Sigmoid colon (tissue), 7 donors: Measurements from ENCODE around the gene TNFSF4. TPM values are rescaled to one million over a fixed set of nuclear protein-coding genes. Genes with fewer than 3 reads are reported as not detected.

Experiments used
- DNase-seq: peaks from one replicate; pipeline ENCODE4 v3.0.0-alpha.2; 2019
- H3K27ac ChIP-seq, 4 donors: fragments of 200-600 bp; sonication (generic); one replicate each; pipeline ENCODE4 v1.5.1; 2016 to 2019; ENCODE audit warnings: mild to moderate bottlenecking in 1 of 4
- H3K27me3 ChIP-seq, 3 donors: fragments of 200-600 bp; sonication (generic); one replicate each; pipeline ENCODE4 v1.5.1; 2019; ENCODE audit warnings: mild to moderate bottlenecking in 1 of 3
- H3K36me3 ChIP-seq, 4 donors: fragments of 200-600 bp; sonication (generic); one replicate each; pipeline ENCODE4 v1.5.1; 2016 to 2019
- H3K4me1 ChIP-seq, 4 donors: fragments of 200-600 bp; sonication (generic); one replicate each; pipeline ENCODE4 v1.5.1; 2017 to 2019
- H3K4me3 ChIP-seq, 4 donors: fragments of 200-600 bp; sonication (generic); one replicate each; pipeline ENCODE4 v1.5.1; 2017 to 2019; ENCODE audit warnings: mild to moderate bottlenecking in 2 of 4, moderate library complexity in 1 of 4
- H3K9me3 ChIP-seq, 4 donors: fragments of 200-600 bp in 3 of 4; sonication (generic) in 3 of 4; one replicate each; pipeline versions ENCODE4 v1.5.1 to v1.6.1; 2013 to 2019
- EP300 ChIP-seq, 4 donors: sonication (generic); formaldehyde crosslinking; IDR thresholded peaks; one replicate each; pipeline ENCODE4 v1.6.1; 2017; ENCODE audit warnings: antibody characterized with exemption in 4 of 4
- POLR2A ChIP-seq, 2 donors: fragments of 450-650 bp; IDR thresholded peaks; one replicate each; pipeline ENCODE4 v1.6.1; 2016; ENCODE audit warnings: antibody characterized with exemption in 2 of 2, mild to moderate bottlenecking in 2 of 2, moderate library complexity in 2 of 2
- POLR2AphosphoS5 ChIP-seq, 4 donors: sonication (generic); formaldehyde crosslinking; IDR thresholded peaks; one replicate each; pipeline ENCODE4 v1.6.1; 2017; ENCODE audit warnings: antibody characterized with exemption in 4 of 4
- WGBS, 2 donors: extraction: QIAGEN DNeasy Blood & Tissue Kit; methylation state at CpG; one replicate each; pipeline ENCODE4 v1.1.7; 2013; 5-methylcytosine and 5-hydroxymethylcytosine counted together
- intact Hi-C: fragments of 100-400 bp; cut with DNase I; formaldehyde crosslinking; loops from one replicate; pipeline ENCODE4 v1.15.1; 2023
- polyA plus RNA-seq, 3 donors: library from polyadenylated mRNA; stranded (reverse); fragments of 200-250 nt; gene quantifications; one replicate each; pipeline ENCODE4 v1.2.3, GENCODE V29; 2013
- total RNA-seq, 4 donors: library from RNA; depleted of rRNA; stranded (reverse); fragments of >200 nt; gene quantifications; one replicate each; pipeline ENCODE4 v1.1.0, GENCODE V29; 2016
- TF ChIP-seq, protein P1 (sequence below), 4 experiments: fragments of 450-650 bp in 3 of 4; fragments of 200-600 bp in 1 of 4; IDR thresholded peaks; one replicate each; pipeline ENCODE4 v1.5.1; 2016 to 2019; ENCODE audit warnings: antibody characterized with exemption in 4 of 4, mild to moderate bottlenecking in 3 of 4, moderate library complexity in 2 of 4
- donor health status: healthy with polysubstance abuse.
- donor health status: Bipolar disorder and iron deficiency.
- donor health status: healthy.

The TNFSF4 gene
- total and polyA plus RNA-seq, 7 donors, result 0.23 to 2.7 (median 1.4) TPM

DNA sequence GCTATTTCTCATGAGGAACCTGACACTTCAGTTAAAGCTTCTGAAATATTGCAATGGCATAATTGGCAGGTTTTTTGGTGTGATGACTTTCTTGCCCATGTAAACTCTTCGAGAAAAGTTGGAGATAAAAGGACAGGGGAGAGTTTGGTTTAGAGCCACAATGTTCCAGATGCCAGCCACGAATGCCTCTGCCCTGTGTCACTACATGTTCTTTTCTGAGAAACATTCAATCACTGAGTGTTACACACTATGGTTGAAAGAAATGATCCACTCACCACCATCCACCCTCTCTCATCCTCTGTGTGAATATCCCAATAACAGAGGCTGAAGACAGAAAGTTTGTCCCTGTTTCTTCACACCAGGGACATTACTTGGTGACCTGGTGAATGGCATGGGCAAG, 66.4 kb downstream of the TNFSF4 start:
- Histone ChIP-seq H3K36me3 (no peaks in the 10 kb centered on the region), H3K4me1 (no peaks in the 10 kb centered on the region), H3K27me3 (no peaks in the 10 kb centered on the region), H3K27ac (no peak overlapping the region), H3K4me3 (no peak overlapping the region), H3K9me3 (peaks cover 0 to 5% (median 1%) of the 10 kb centered on the region in 4 donors)
- TF ChIP-seq EP300 (IDR thresholded peaks at IDR 0.05) (no peak), POLR2A (IDR thresholded peaks at IDR 0.05) (no peak), POLR2AphosphoS5 (IDR thresholded peaks at IDR 0.05) (no peak)
- TF ChIP-seq, protein P1, sequence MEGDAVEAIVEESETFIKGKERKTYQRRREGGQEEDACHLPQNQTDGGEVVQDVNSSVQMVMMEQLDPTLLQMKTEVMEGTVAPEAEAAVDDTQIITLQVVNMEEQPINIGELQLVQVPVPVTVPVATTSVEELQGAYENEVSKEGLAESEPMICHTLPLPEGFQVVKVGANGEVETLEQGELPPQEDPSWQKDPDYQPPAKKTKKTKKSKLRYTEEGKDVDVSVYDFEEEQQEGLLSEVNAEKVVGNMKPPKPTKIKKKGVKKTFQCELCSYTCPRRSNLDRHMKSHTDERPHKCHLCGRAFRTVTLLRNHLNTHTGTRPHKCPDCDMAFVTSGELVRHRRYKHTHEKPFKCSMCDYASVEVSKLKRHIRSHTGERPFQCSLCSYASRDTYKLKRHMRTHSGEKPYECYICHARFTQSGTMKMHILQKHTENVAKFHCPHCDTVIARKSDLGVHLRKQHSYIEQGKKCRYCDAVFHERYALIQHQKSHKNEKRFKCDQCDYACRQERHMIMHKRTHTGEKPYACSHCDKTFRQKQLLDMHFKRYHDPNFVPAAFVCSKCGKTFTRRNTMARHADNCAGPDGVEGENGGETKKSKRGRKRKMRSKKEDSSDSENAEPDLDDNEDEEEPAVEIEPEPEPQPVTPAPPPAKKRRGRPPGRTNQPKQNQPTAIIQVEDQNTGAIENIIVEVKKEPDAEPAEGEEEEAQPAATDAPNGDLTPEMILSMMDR (IDR thresholded peaks at IDR 0.05), result no peak
- no peak for DNase-seq
- intact Hi-C loops, result no loop called here
- 74 to 82% methylated on average over 2 of the region's 2 CpGs for WGBS, 2 donors

DNA sequence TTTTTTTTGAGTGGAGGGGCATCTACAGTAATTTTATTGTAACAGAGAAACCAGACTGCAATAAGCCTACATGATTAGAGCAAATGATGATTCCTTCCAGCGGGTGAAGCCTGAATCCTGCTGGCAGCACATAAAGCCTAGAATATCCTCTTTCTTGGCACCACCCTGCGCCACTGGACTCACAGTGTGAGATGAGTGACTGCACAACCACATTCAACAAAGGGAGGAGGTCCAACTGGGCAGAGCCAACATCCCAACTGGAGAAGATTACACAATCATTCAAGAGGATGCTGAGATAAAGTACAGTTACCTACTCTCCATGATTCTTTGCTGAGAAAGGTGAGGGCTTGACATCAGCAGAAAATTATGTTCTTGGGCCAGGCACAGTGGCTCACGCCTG, 67.4 kb downstream of the TNFSF4 start:
- no peaks in the 10 kb centered on the region for H3K36me3 ChIP-seq
- peaks cover 0 to 2% (median 0%) of the 10 kb centered on the region in 4 donors for H3K9me3 ChIP-seq
- H3K27me3 ChIP-seq, result no peaks in the 10 kb centered on the region
- intact Hi-C loops, result no loop called here
- DNase-seq, result no peak
- no peak overlapping the region for H3K4me3 ChIP-seq
- H3K4me1 ChIP-seq, result no peaks in the 10 kb centered on the region
- no peak overlapping the region for H3K27ac ChIP-seq
- TF ChIP-seq, protein P1 (IDR thresholded peaks at IDR 0.05), result no peak
- TF ChIP-seq EP300 (IDR thresholded peaks at IDR 0.05), result no peak
- TF ChIP-seq POLR2AphosphoS5 (IDR thresholded peaks at IDR 0.05), result no peak
- no peak for TF ChIP-seq POLR2A (IDR thresholded peaks at IDR 0.05)
- WGBS, 2 donors, result 96 to 98% methylated on average over 3 of the region's 3 CpGs

DNA sequence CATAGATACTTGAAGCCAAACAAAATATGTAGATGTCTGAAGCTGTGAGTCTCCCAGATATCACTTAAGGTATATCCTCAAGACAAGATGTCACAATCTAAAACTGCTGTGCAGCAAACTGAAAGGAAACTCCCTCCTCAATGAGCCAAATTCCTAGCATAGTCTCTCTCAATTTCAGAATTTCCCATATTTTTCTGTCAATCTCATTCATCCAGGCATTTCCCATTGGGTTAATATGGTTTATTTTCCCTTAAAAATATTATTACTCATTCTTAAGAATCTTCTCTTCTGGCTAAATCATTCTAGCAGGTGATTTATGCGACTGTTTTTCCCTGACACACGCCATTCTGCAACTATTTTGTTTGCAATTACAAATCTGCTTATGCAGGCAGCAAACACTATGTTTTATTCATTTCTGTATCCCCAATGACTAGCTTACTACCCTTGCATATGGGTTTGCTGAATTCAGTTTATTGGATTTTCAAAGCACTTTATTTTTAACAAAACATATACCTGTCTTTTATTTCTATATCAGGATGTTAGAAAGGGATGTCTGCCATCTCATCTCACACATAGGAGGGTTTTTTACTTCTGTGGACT, 69.9 kb downstream of the TNFSF4 start:
- no peaks in the 10 kb centered on the region for H3K4me1 ChIP-seq

DNA sequence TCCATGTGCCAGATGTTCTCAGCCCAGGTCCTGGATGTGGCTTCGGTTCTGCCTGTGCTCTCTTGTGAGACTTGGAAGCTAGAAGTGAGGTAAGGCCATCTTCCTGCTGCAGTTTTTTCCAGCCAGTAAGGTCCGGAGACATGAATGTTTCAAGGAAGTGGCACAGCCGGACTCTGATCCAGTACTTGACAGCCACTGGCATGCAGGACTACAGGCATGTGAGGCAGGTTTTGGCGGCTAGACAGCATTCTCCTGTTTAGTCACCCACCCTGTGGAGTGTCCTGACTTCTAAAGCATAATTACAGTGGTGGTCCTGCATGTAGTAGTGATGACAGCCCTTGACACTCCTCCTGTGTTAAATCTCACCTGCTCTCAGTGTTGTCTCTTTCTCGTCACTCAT, 72.3 kb downstream of the TNFSF4 start:
- intact Hi-C loops, result no loop called here
- Histone ChIP-seq H3K36me3 (no peaks in the 10 kb centered on the region), H3K9me3 (no peaks in the 10 kb centered on the region), H3K4me1 (no peaks in the 10 kb centered on the region), H3K27me3 (no peaks in the 10 kb centered on the region), H3K4me3 (no peak overlapping the region), H3K27ac (no peak overlapping the region)
- TF ChIP-seq POLR2A (IDR thresholded peaks at IDR 0.05) (no peak), POLR2AphosphoS5 (IDR thresholded peaks at IDR 0.05) (no peak), EP300 (IDR thresholded peaks at IDR 0.05) (no peak)
- TF ChIP-seq, protein P1 (IDR thresholded peaks at IDR 0.05), result no peak
- no peak for DNase-seq
- WGBS, 2 donors, result 80 to 85% methylated on average over 5 of the region's 5 CpGs

More for the DNA sequence above, 69.9 kb downstream of the TNFSF4 start:
- no peaks in the 10 kb centered on the region for H3K36me3 ChIP-seq
- intact Hi-C loops, result no loop called here
- no peaks in the 10 kb centered on the region for H3K27me3 ChIP-seq
- TF ChIP-seq, protein P1 (IDR thresholded peaks at IDR 0.05), result no peak
- TF ChIP-seq EP300 (IDR thresholded peaks at IDR 0.05), result no peak
- no peak for TF ChIP-seq POLR2AphosphoS5 (IDR thresholded peaks at IDR 0.05)
- TF ChIP-seq POLR2A (IDR thresholded peaks at IDR 0.05), result no peak
- 91 to 97% methylated on average over 2 of the region's 2 CpGs for WGBS, 2 donors
- peaks cover 0 to 2% (median 0%) of the 10 kb centered on the region in 4 donors for H3K9me3 ChIP-seq
- no peak overlapping the region for H3K27ac ChIP-seq
- no peak for DNase-seq
- H3K4me3 ChIP-seq, result no peak overlapping the region

DNA sequence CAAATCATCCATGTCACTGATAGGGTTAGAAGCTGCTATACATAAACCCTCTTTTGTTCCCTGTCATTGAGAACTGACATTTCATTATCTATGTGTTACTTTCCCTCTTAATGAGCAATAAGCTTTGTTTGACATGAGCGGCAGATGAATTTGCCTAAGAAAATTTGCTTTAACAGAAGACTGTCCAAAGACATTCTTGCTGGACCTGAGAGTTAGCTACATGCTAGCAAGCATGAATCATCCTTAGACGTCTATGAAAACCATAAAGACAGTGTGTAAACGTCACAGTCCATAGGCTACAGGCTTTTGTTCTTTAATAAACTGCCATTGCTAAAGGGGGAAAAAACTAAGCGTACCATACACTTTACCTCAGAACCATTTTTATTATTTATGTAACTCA, 73.1 kb downstream of the TNFSF4 start:
- H3K27ac ChIP-seq, result no peak overlapping the region
- no peak for DNase-seq
- H3K4me1 ChIP-seq, result no peaks in the 10 kb centered on the region
- 55 to 71% methylated on average over 4 of the region's 4 CpGs for WGBS, 2 donors
- H3K27me3 ChIP-seq, result no peaks in the 10 kb centered on the region
- H3K9me3 ChIP-seq, result no peaks in the 10 kb centered on the region
- H3K36me3 ChIP-seq, result no peaks in the 10 kb centered on the region
- no peak overlapping the region for H3K4me3 ChIP-seq
- intact Hi-C loops, result no loop called here
- TF ChIP-seq, protein P1 (IDR thresholded peaks at IDR 0.05), result no peak
- TF ChIP-seq POLR2AphosphoS5 (IDR thresholded peaks at IDR 0.05) (no peak), EP300 (IDR thresholded peaks at IDR 0.05) (no peak), POLR2A (IDR thresholded peaks at IDR 0.05) (no peak)
